Activated T-helper 9 cell treated with anti-CD3 and anti-CD28 coated beads, Interleukin-2, amount 50 U/mL, for 16 hours (primary cell): ENCODE results near the gene NRP1.
"Not testable (repeated sequence)": the region's sequence is repeated elsewhere in the genome, so short reads cannot be mapped to it uniquely, and the experiment has no call there.

Experiments used
- DNase-seq: peaks from one replicate; pipeline ENCODE4 v3.0.0-alpha.2; 2020; ENCODE audit warnings: low read depth

The NRP1 gene

DNA sequence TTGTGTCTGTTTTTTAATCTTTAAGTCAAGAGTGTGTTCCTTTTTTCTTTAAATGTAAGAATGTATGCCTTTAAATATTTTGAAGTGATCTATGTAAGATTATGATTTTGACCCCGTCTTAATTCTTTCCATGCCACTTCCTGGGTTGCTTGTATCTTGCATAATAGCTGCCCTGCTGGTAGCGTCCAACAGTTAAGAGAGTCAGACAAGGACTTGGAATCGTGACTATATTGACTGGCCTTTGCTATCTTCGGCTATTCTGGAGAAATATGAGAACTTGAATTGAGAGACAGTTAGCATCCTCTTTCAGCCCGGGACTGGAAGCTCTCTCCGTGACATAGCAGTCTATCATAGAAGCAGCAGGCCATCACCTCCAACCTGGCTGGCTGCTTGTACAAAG lies 13.0 kb downstream of the NRP1 start:
- no peak for DNase-seq

- DNase-seq = no peak
Observed at GRCh38 chr10:33320288-33320687, 14.2 kb downstream of the NRP1 start.

DNA sequence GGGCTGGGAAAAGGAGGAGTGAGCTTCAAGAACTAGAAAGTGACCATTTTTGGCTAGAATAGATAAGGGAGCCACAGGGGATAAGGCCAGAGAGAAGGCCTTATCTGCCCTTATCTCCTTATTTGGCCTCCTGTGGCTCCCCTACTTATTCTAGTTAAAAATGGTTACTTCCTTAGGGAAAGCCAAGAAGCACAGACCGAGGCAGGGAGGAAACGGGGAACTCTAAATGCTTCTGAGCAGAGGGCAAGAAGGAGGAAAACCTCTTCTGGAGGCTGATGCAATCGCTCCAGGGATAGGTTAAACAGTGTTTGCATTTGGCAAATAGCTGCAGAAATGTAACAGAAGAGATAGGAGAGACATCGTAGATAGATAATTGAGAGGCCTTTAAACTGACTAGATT lies 18.6 kb downstream of the NRP1 start:
- no peak for DNase-seq

GRCh38 chr10:33314811-33315561 lies 19.5 kb downstream of the NRP1 start:
- no peak for DNase-seq

GRCh38 chr10:33311640-33312039 lies 22.8 kb downstream of the NRP1 start:
- no peak for DNase-seq

- DNase-seq = no peak
Observed at GRCh38 chr10:33310853-33311252, 23.6 kb downstream of the NRP1 start.

GRCh38 chr10:33309406-33309805 lies 25.1 kb downstream of the NRP1 start:
- no peak for DNase-seq

DNA sequence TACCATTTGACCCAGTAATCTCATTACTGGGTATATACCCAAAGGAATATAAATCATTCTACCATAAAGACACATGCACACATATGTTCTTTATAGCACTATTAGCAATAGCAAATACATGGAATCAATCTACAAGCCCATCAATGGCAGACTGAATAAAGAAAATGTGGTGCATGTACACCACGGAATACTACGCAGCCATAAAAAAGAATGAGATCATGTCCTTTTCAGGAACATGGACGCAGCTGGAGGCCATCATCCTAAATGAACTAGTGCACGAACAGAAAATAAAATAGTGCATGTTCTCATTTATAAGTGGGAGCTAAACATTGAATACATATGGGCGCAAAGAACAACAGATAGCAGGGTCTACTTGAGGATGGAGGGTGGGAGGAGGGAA lies 26.6 kb downstream of the NRP1 start:
- DNase-seq = no peak

DNA sequence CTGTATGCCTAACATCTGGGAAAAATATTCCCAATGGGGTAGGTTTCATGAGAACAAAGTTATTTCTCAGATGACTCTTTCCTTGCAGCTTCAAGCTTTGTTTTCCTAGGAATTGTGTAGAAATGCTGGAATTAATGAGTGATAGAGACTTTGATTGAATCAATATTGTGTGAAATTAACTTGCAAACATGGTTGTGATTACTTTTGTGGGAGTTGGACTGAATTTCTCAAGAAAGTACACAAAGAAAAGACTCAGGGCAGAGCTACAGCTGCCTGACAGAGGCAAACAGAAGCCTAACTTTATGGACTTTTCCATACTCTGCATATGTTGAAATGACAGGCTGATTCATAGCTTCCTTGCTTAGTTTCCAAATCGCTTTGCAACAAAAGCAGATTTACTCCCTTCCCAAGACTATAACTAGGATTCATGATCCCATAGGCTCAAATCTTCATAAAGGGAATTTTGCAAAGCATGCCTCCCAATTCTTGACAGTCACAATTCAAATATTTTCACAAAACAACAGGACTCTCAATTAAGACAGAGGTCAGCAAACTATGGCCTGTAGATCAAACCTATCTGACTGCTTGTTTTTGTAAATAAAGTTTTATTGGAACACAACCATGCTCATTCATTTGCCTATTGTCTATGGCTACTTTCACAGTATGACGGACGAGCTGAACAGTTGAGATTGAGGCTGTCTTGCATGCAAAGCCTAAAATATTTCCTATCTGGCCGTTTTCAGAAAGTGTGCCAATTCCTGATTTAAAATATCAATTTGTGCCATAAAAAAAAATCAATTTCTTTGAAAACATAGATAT lies 27.6 kb downstream of the NRP1 start:
- DNase-seq = no peak

DNA sequence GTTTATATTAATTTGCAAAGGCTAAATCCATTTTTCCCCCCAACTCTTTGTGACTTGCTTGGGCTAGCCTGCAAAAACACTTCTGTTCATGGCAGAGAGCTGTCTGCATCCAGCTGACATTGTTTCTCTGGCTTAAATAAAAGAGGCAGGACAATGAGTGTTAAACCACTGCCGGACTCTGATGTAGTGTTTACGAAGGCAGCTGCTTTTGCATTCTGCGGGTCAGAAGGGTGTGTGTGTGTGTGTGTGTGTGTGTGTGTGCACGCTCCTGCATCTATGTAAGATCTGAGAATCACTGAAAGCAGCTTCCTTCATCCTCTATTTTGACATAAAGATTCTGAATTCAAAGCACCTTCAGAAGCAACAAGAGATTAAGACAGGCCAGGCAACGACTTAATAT lies 28.3 kb downstream of the NRP1 start:
- DNase-seq = no peak

DNA sequence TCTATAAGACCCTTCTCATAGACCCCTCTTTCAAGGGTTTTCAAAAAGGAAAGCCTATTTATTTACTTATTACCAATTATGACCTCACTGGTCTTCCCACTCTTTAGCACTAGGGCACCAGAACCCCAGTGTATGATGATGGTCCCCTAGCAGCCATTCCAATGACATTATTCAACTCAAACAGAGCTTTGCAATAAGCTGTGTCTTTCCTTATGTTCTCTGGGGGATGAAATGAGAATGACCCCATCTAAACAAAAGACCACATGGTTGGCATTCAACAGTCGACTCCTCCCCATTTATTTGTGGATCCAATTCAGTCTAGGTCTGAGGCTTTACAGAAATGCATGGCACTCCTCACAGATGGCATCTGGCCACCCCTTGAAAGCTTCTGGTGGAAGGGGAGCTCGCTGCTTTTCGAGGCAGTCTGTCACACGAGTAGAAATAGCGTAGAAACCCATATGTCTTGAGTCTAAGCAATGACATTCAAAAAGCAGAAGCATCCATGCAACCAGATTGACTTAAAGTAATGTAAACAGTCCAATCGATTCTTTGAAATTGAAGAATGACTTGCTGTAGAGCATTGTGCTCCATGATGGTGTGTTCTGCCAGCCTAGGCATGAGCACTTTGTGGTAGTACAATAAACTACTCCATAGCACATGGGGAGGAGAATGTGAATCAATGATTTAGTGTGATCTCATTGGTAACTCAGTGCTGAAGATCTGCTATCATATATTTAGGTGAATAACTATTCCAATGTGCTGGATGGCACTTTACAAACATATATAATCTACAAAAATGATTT lies 29.8 kb downstream of the NRP1 start:
- no peak for DNase-seq

DNA sequence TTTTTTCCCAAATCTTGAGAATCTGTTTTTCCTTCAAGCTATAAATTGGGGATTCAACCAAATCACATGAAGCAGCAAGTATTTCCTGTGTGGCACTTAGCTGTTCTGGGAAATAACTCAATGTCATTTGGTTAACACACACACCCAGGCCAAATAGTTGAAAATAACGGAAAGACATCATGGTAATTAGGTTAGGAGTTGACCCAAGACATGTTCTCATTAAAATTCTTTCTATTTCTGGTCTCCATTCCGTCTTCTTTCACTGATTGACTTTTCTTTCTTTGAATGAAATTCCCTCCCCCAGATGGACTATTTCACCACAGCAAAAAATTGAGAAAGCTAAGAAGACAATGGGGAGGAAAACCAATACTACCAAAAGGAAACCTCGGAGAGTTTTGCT lies 30.5 kb downstream of the NRP1 start:
- no peak for DNase-seq

DNA sequence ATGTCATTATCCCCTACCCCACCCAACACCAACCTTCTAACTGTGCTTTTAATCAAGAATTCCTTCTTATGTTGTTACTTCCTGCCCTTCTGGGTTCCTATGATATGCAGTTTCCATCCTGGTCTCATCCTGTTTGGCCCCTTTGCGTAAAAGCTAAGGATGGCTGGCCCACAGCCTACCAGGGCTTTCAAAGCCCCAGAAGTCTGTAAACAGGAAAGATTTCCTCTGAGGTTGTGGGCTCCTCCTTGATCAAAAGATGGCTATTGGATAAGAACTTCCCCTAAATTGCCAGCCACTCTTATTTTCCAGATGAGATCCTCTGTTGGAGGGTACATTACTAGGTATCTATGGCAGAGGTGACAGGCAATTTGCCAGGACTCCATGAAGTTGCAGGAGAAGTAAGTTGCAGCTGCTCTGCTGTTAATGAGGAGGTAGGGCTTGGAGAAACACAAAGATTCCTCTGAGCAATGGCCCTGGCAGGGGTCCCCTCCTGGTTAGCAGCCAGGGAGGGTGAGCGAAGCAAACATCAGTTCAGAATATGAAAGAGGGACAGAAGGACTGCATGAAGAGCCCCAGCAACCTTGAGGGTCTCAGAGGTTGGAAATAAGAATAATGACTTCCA lies 32.1 kb downstream of the NRP1 start:
- DNase-seq = no peak

- no peak for DNase-seq
Observed at GRCh38 chr10:33301097-33301789, 33.2 kb downstream of the NRP1 start.

DNA sequence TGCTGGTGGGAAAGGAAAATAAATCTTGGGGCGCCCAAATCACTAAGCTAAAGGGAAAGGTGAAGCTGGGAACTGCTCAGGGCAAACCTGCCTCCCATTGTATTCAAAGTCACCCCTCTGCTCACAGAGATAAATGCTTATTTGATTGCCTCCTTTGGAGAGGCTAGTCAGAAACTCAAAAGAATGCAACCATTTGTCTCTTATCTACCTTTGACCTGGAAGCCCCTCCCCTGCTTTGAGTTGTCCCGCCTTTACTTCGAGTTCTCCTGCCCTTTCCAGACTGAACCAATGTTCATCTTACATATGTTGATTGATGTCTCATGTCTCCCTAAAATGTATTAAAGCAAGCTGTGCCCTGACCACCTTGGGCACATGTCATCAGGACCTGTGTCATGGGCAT lies 33.9 kb downstream of the NRP1 start:
- not testable (repeated sequence) for DNase-seq

DNA sequence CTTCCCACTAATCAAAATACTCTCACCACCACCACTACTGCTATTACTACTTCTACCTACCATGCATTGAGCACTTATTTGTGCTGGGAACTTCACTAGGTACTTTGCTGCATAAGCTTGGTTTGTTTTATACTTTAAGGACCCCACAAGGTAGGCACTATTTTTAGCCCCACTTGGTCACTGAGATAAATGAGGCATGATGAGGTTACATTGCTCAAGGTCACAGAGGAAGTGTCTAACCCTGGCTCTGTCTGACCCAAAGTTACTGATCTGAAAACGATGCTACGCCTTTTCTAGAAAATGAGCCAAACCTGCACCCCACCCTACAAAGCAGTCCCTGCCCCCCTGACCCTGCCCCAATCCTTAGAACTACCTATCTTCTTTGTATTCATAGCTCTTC lies 35.6 kb downstream of the NRP1 start:
- DNase-seq = no peak

GRCh38 chr10:33298110-33298509 lies 36.4 kb downstream of the NRP1 start:
- no peak for DNase-seq

- DNase-seq = no peak
Observed at GRCh38 chr10:33295851-33296250, 38.6 kb downstream of the NRP1 start.

- no peak for DNase-seq
Observed at GRCh38 chr10:33293531-33294170, 40.8 kb downstream of the NRP1 start.

DNA sequence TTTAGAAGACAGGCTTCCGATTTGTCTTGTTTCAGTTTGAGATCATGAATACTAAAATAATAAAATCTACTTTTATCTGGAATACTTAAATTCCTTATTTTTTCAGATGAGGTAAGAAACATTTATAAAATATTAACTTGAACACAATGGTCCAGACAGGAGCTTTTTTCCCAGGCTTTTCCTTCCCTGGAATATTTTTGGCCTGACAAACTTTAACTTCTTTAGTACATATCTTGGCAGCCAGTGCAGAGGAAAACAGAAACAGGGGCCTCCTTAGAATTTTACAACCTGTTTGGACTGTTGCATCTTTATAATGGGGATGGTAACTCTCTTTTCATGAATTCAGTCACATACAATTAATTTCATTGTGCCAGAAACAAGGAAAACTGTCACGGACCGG lies 41.4 kb downstream of the NRP1 start:
- DNase-seq = no peak

- DNase-seq = no peak
Observed at GRCh38 chr10:33291053-33291592, 43.3 kb downstream of the NRP1 start.
